GM12878 (cell line): Measurements from ENCODE around the gene DMXL1. TPM values are rescaled to one million over a fixed set of nuclear protein-coding genes. Genes with fewer than 3 reads are reported as not detected.

ENCODE experiments used
- ATAC-seq: fragments of 200-7000 bp; cut with Tn5 transposase; 3 replicates; pipeline ENCODE4 v1.9.1; 2020; ENCODE audit warnings: mild to moderate bottlenecking, moderate library complexity
- BruUV-seq: library from RNA; stranded (reverse); fragments of 400-500 nt; replicated peaks from 2 replicates; lab custom pipeline; 2021; lab: Mats Ljungman, UMichigan
- CTCF ChIA-PET: fragments of 300-600 bp; sonication (Branson Sonifier 250); formaldehyde crosslinking; extraction: SDS; loops from one replicate; lab custom pipeline; 2021; ENCODE audit warnings: inconsistent platforms; lab: Yijun Ruan, JAX
- POLR2A ChIA-PET: fragments of 350-600 bp; formaldehyde crosslinking; extraction: SDS; loops from one replicate; lab custom pipeline; 2021; ENCODE audit warnings: inconsistent platforms; lab: Charles Lee
- RAD21 ChIA-PET: fragments of 300-600 bp; sonication (Branson Sonifier 250); formaldehyde crosslinking; loops from one replicate; lab custom pipeline; 2023; ENCODE audit warnings: antibody characterized with exemption; ENCODE audit not compliant: unreplicated experiment; lab: Charles Lee
- SMC1A ChIA-PET: fragments of 300-600 bp; sonication (Branson Sonifier 250); formaldehyde crosslinking; loops from one replicate; lab custom pipeline; 2023; ENCODE audit not compliant: unreplicated experiment, uncharacterized antibody; lab: Charles Lee
- DNase-seq: peaks from one replicate; pipeline ENCODE4 v3.0.0-alpha.2; 2011; ENCODE audit warnings: low read depth, low spot score
- FAIRE-seq: peaks from 3 replicates; lab custom pipeline; 2011; peaks lifted over from hg19 to GRCh38; lab: Jason Lieb, UNC
- H2AFZ ChIP-seq: 2 replicates; pipeline ENCODE4 v1.6.0; 2011; ENCODE audit warnings: low read depth, low read length, control low read depth; ENCODE audit not compliant: control insufficient read depth
- H3K27ac ChIP-seq: 2 replicates; pipeline ENCODE4 v1.5.1; 2011; ENCODE audit warnings: control low read depth; ENCODE audit not compliant: control insufficient read depth, insufficient read depth
- H3K27me3 ChIP-seq, 2 experiments: replicated peaks in 1 of 2; 2 replicates each; pipeline versions ENCODE4 v1.6.0 to v1.6.1; 2011; ENCODE audit warnings: low read length in 1 of 2; ENCODE audit not compliant: control insufficient read depth in 2 of 2, insufficient read depth in 2 of 2
- H3K36me3 ChIP-seq, 2 experiments: 2 replicates each; pipeline ENCODE4 v1.5.1; 2011; ENCODE audit warnings: low read length in 1 of 2; ENCODE audit not compliant: control insufficient read depth in 2 of 2, insufficient read depth in 2 of 2
- H3K4me1 ChIP-seq: 2 replicates; pipeline ENCODE4 v1.6.1; 2011; ENCODE audit warnings: mild to moderate bottlenecking, low read length, moderate library complexity, mixed read lengths; ENCODE audit not compliant: control insufficient read depth, insufficient read depth
- H3K4me2 ChIP-seq: 2 replicates; pipeline ENCODE4 v1.6.0; 2011; ENCODE audit warnings: control low read depth; ENCODE audit not compliant: control insufficient read depth, insufficient read depth
- H3K4me3 ChIP-seq: fragments of 200-600 bp; sonication (generic); 2 replicates; pipeline ENCODE4 v1.5.1; 2016
- H3K79me2 ChIP-seq: 2 replicates; pipeline ENCODE4 v1.6.0; 2011; ENCODE audit warnings: low read length; ENCODE audit not compliant: control insufficient read depth, insufficient read depth
- H3K9ac ChIP-seq: 2 replicates; pipeline ENCODE4 v1.8.0; 2011; ENCODE audit warnings: low read length, control low read depth, mixed read lengths; ENCODE audit not compliant: control insufficient read depth, insufficient read depth
- H3K9me3 ChIP-seq: replicated peaks from 3 replicates; pipeline ENCODE4 v1.5.1; 2011; ENCODE audit warnings: mild to moderate bottlenecking, low read length; ENCODE audit not compliant: control insufficient read depth, insufficient read depth
- H4K20me1 ChIP-seq: 2 replicates; pipeline ENCODE4 v1.6.0; 2011; ENCODE audit not compliant: control insufficient read depth, insufficient read depth
- BCL3 ChIP-seq: IDR thresholded peaks from 2 replicates; pipeline ENCODE4 v1.6.1; 2011; ENCODE audit warnings: borderline replicate concordance, low read depth, mild to moderate bottlenecking, moderate library complexity, low read length; ENCODE audit not compliant: insufficient read depth, poor library complexity, severe bottlenecking
- BCLAF1 ChIP-seq: fragments of 450-650 bp; IDR thresholded peaks from 2 replicates; pipeline ENCODE4 v1.6.1; 2017; ENCODE audit warnings: antibody characterized with exemption, mild to moderate bottlenecking, moderate library complexity
- CEBPB ChIP-seq, 2 experiments: fragments of 150-350 bp in 1 of 2; IDR thresholded peaks; 2 replicates each; pipeline ENCODE4 v1.6.1; 2012 to 2014; ENCODE audit warnings: low read depth in 2 of 2, low read length in 2 of 2, borderline replicate concordance in 1 of 2, inconsistent platforms in 1 of 2
- E2F8 ChIP-seq: fragments of 450-650 bp; IDR thresholded peaks from 2 replicates; pipeline ENCODE4 v1.6.1; 2018; ENCODE audit warnings: mild to moderate bottlenecking, low read depth, moderate library complexity; ENCODE audit not compliant: partially characterized antibody
- ESRRA ChIP-seq: IDR thresholded peaks from 2 replicates; pipeline ENCODE4 v1.6.1; 2012; ENCODE audit warnings: mild to moderate bottlenecking, low read length, improper control_type of control experiment
- JUNB ChIP-seq: IDR thresholded peaks from 2 replicates; pipeline ENCODE4 v1.6.1; 2016; ENCODE audit warnings: antibody characterized with exemption, mild to moderate bottlenecking
- JUND ChIP-seq: IDR thresholded peaks from 2 replicates; pipeline ENCODE4 v1.6.1; 2012; ENCODE audit warnings: low read depth, mild to moderate bottlenecking, low read length, improper control_type of control experiment, moderate library complexity
- MAX ChIP-seq: IDR thresholded peaks from 2 replicates; pipeline ENCODE4 v1.6.1; 2012; ENCODE audit warnings: low read depth, low read length, improper control_type of control experiment
- MTA3 ChIP-seq: IDR thresholded peaks from 2 replicates; pipeline ENCODE4 v1.6.1; 2012; ENCODE audit warnings: low read length, inconsistent platforms, borderline replicate concordance
- MYC ChIP-seq: IDR thresholded peaks from 2 replicates; pipeline ENCODE4 v1.6.1; 2011; ENCODE audit warnings: mild to moderate bottlenecking, low read length, moderate library complexity, inconsistent platforms; ENCODE audit not compliant: insufficient read depth, insufficient replicate concordance, insufficient read length, severe bottlenecking
- NRF1 ChIP-seq: conservative IDR thresholded peaks from 2 replicates; pipeline ENCODE4 v1.6.1; 2011; ENCODE audit warnings: mild to moderate bottlenecking, low read depth, low read length, improper control_type of control experiment
- SRF ChIP-seq, 2 experiments: IDR thresholded peaks; 2 replicates each; pipeline ENCODE4 v1.6.1; 2011; ENCODE audit warnings: low read depth in 2 of 2, low read length in 2 of 2, mild to moderate bottlenecking in 1 of 2, moderate library complexity in 1 of 2
- TARDBP ChIP-seq: IDR thresholded peaks from 2 replicates; pipeline ENCODE4 v1.6.1; 2016; ENCODE audit warnings: borderline replicate concordance
- ZNF217 ChIP-seq: fragments of 450-650 bp; IDR thresholded peaks from 2 replicates; pipeline ENCODE4 v1.6.1; 2017; ENCODE audit warnings: antibody characterized with exemption, mild to moderate bottlenecking
- WGBS: methylation state at CpG from one replicate; pipeline ENCODE4 v1.1.6; 2016; ENCODE audit warnings: low lambda C conversion rate; ENCODE audit not compliant: insufficient replicate concordance, insufficient coverage; ENCODE audit errors: missing lambda C conversion rate; 5-methylcytosine and 5-hydroxymethylcytosine counted together
- in situ Hi-C: fragments of 300-500 bp; cut with MboI; formaldehyde crosslinking; loops from 9 replicates; pipeline ENCODE4 v1.14.3; 2018; ENCODE audit warnings: mixed read lengths
- intact Hi-C: fragments of 100-400 bp; cut with micrococcal nuclease; formaldehyde crosslinking; loops from one replicate; pipeline ENCODE4 v1.14.2; 2022; ENCODE audit not compliant: unreplicated experiment
- polyA plus RNA-seq, 11 experiments: library from polyadenylated mRNA; depleted of rRNA in 4 of 11; unstranded in 6 of 11; stranded (reverse) in 5 of 11; fragments of >200 nt; fragmentation: Nextera tagmentation in 4 of 11; fragmentation: Illumina TruSeq in 1 of 11; extraction: Ambion mirVana in 4 of 11; extraction: Trizol in 1 of 11; gene quantifications; 1 replicate in 1 of 11; 2 replicates in 10 of 11; pipeline versions ENCODE4 v1.2.1 to v1.2.3, GENCODE V29; 2011 to 2016; ENCODE audit warnings: inconsistent platforms in 2 of 11, missing spikeins in 2 of 11, low read depth in 1 of 11
- total RNA-seq, 4 experiments: library from RNA; depleted of rRNA in 3 of 4; stranded (reverse); fragments of >200 nt in 3 of 4; fragmentation: Illumina TruSeq in 1 of 4; extraction: Trizol in 1 of 4; gene quantifications; 2 replicates each; pipeline versions ENCODE4 v1.2.1 to v1.2.3, GENCODE V29; 2013 to 2021

DMXL1 gene
- total and polyA plus RNA-seq, 10 of the 15 experiments (the other 5 are each of a cell fraction or from before 2014, with no cell fraction given), result 9.1 to 67.7 (median 34.1) TPM

GRCh38 chr5:119076080-119076479 is 5.2 kb downstream of the DMXL1 start:
- H3K27ac ChIP-seq, result peak overlapping the region; percentile 91
- POLR2A ChIA-PET, result interaction anchor here (0.6 to 1.8 kb wide), 5 partner anchors 49 to 373 kb away, joined by 3 to 6 read pairs (median 4); no protein-coding TSS in a partner anchor
- intact Hi-C loops, result loop anchor here (10.0 kb wide), 1 partner anchor 351 kb away; no protein-coding TSS in a partner anchor
- in situ Hi-C loops, result loop anchor here (5.0 kb wide), 1 partner anchor 336 kb away; no protein-coding TSS in a partner anchor
- RAD21 ChIA-PET, result interaction anchor here (0.8 to 2.3 kb wide), 7 partner anchors 43 to 335 kb away, joined by 3 to 11 read pairs (median 9); partner anchors contain the start of gene DTWD2
- no peak overlapping the region for H2AFZ ChIP-seq
- 76% methylated on average over 1 of the region's 1 CpG for WGBS
- BruUV-seq, result no TSS peak
- H3K9ac ChIP-seq, result peak overlapping the region; percentile 36
- H3K36me3 ChIP-seq, result peaks cover 0 to 3% of the 10 kb centered on the region in 2 experiments; a peak in 1 of 4 replicates
- no peak for DNase-seq
- CTCF ChIA-PET, result interaction anchor here (0.7 to 2.4 kb wide), 7 partner anchors 44 to 336 kb away, joined by 3 to 15 read pairs (median 7); partner anchors contain the start of gene DTWD2
- TF ChIP-seq ESRRA, result no peak
- TF ChIP-seq SRF (IDR thresholded peaks at IDR 0.05; ENCODE audit: low read depth in 2 of 2, low read length in 2 of 2), result no peak
- no peak for TF ChIP-seq MAX
- no peak for TF ChIP-seq JUND
- no peak for TF ChIP-seq MYC
- no peak for TF ChIP-seq JUNB
- TF ChIP-seq BCL3, result no peak
- no peak for TF ChIP-seq TARDBP
- no peak for TF ChIP-seq E2F8
- no peak for TF ChIP-seq CEBPB (IDR thresholded peaks at IDR 0.05; ENCODE audit: borderline replicate concordance in 1 of 2, low read depth in 2 of 2, low read length in 2 of 2)
- no peak for TF ChIP-seq NRF1
- TF ChIP-seq ZNF217, result no peak
- TF ChIP-seq MTA3, result no peak
- TF ChIP-seq BCLAF1, result no peak
- ATAC-seq, result no peak
- peaks cover 22% of the 10 kb centered on the region; the same call in 1 of the 2 replicates for H3K4me1 ChIP-seq
- no peaks in the 10 kb centered on the region for H3K9me3 ChIP-seq
- peak overlapping the region; percentile 95 for H3K4me2 ChIP-seq
- FAIRE-seq, result no peak
- H3K27me3 ChIP-seq, result no peaks in the 10 kb centered on the region
- H4K20me1 ChIP-seq, result no peaks in the 10 kb centered on the region
- SMC1A ChIA-PET, result interaction anchor here (0.8 to 3.2 kb wide), 12 partner anchors 16 to 336 kb away, joined by 3 to 14 read pairs (median 6); no protein-coding TSS in a partner anchor
- H3K79me2 ChIP-seq, result peaks cover 99% of the 10 kb centered on the region
- H3K4me3 ChIP-seq, result peak overlapping the region; percentile 79
